GM12873 (cell line): ENCODE measurements around the gene GNG7.

Experiments
- TF ChIP-seq, protein P1 (sequence below): IDR thresholded peaks from 2 replicates; pipeline ENCODE4 v1.5.1; 2012; ENCODE audit warnings: low read depth, mild to moderate bottlenecking, moderate library complexity, low read length, control low read depth; ENCODE audit not compliant: insufficient read depth; ENCODE audit errors: missing control alignments

The GNG7 gene

DNA sequence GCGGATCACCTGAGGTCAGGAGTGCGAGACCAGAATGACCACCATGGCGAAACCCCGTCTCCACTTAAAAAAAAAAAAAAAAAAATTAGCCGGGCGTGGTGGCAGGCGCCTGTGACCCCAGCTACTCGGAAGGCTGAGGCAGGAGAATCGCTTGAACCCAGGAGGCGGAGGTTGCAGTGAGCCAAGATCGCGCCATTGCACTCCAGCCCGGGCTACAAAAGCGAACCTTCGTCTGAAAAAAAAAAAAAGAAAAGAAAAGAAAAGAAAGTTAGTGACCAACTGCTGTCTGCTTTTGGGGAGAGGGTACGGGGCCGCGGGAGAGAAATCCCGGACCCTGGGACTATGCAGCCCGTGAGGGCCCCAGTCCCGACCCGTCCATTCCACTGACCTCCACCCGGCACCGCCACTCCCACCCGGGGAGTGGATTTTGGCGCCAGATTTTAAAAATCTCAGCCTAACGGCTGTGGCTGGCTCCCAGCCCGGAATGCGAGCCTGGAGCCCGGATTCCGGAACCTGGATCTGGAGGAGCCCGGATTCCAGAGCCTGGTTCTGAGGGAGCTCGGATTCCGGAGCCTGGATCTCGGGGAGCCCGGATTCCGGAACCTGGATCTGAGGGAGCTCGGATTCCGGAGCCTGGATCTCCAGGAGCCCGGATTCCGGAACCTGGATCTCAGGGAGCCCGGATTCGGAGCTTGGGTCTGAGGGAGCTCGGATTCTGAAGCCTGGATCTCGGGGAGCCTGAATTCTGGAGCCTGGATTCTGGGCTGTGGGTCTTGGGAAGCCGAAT, 239.7 kb downstream of the GNG7 start:
- TF ChIP-seq, protein P1, sequence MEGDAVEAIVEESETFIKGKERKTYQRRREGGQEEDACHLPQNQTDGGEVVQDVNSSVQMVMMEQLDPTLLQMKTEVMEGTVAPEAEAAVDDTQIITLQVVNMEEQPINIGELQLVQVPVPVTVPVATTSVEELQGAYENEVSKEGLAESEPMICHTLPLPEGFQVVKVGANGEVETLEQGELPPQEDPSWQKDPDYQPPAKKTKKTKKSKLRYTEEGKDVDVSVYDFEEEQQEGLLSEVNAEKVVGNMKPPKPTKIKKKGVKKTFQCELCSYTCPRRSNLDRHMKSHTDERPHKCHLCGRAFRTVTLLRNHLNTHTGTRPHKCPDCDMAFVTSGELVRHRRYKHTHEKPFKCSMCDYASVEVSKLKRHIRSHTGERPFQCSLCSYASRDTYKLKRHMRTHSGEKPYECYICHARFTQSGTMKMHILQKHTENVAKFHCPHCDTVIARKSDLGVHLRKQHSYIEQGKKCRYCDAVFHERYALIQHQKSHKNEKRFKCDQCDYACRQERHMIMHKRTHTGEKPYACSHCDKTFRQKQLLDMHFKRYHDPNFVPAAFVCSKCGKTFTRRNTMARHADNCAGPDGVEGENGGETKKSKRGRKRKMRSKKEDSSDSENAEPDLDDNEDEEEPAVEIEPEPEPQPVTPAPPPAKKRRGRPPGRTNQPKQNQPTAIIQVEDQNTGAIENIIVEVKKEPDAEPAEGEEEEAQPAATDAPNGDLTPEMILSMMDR = no peak

DNA sequence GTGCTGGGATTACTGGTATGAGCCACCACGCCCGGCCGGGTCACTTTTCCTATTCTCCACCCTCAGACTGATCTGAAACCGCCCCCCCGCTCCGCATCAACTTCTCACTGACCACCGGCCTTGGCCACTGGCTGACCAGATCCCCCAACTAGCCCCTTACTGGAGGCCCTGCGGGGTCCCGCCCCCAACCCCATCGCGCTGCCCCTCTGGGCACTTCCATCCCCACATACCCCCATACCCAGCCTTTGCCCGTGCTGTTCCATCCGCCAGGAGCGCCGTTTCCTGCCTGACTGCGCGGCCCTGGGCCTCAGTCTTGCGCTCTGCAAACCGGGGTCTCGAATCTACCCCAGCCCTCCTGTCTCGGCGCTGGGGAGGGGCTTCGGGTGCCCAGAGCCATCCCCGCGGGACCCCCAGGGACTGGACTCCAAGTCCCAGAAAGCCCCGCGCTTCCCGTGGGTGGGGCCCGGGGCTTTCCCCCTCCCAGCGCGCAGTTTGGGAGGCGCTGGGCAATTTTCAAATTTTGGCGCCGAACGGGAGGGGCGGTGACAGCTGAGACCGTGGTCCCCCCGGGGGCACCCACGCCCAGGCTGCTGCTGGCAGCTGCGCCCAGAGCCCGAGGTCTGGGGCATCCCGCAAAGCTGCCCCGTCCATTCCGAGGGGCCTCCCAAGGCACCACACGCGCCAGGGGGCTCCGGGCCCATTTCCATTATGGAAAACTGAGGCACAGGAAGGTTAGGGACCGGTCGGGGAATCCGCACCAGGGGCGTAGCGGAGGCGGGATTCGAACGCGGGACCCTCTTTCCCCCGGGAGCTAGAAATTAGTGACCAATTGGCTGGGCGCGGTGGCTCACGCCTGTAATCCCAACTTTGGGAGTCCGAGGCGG, 240.5 kb downstream of the GNG7 start:
- TF ChIP-seq, protein P1 = peak; percentile 38
